ENCODE results near the gene GPR137B. TPM values are rescaled to one million over a fixed set of nuclear protein-coding genes. Genes with fewer than 3 reads are reported as not detected.

GPR137B gene
- total and polyA plus RNA-seq, 2 experiments from 2014 or later, result 4.5 to 11.1 TPM

GRCh38 chr1:236185687-236186086 is 43.3 kb downstream of the GPR137B start:
- peaks cover 3% of the 10 kb centered on the region; the same call in 1 of the 3 replicates for H3K9me3 Mint-ChIP-seq
- no peaks in the 10 kb centered on the region for H3K27me3 ChIP-seq (ENCODE audit: insufficient read depth)
- H3K27me3 Mint-ChIP-seq (ENCODE audit: insufficient read depth, low read depth, poor library complexity), result no peaks in the 10 kb centered on the region
- H3K27ac ChIP-seq (ENCODE audit: low read depth), result no peak overlapping the region
- ATAC-seq (no peak), DNase-seq (ENCODE audit: low spot score) (no peak)
- H3K4me3 Mint-ChIP-seq, result no peak overlapping the region
- no peaks in the 10 kb centered on the region for H4K20me1 ChIP-seq (replicated peaks; ENCODE audit: insufficient read depth)
- H3K4me1 ChIP-seq (ENCODE audit: insufficient read depth), result no peaks in the 10 kb centered on the region
- no peaks in the 10 kb centered on the region for H3K4me1 Mint-ChIP-seq
- peaks cover 29% of the 10 kb centered on the region; the same call in 2 of the 3 replicates for H3K36me3 Mint-ChIP-seq (ENCODE audit: low read depth)
- H2AFZ ChIP-seq, result no peak overlapping the region
- no peak overlapping the region for H3K4me3 ChIP-seq
- TF ChIP-seq ZNF114 (CRISPR knock-in tag; IDR thresholded peaks at IDR 0.05) (no peak), EZH2 (IDR thresholded peaks at IDR 0.05; ENCODE audit: low read depth, unreplicated experiment) (no peak), ETS1 (IDR thresholded peaks at IDR 0.05) (no peak), CREB1 (CRISPR knock-in tag; IDR thresholded peaks at IDR 0.05; ENCODE audit: low read depth) (no peak), REST (IDR thresholded peaks at IDR 0.05; ENCODE audit: unreplicated experiment) (no peak), JUNB (IDR thresholded peaks at IDR 0.05; ENCODE audit: unreplicated experiment) (no peak), EZH2phosphoT487 (IDR thresholded peaks at IDR 0.05; ENCODE audit: unreplicated experiment) (no peak), NANOG (IDR thresholded peaks at IDR 0.05; ENCODE audit: borderline replicate concordance) (no peak), STAT1 (IDR thresholded peaks at IDR 0.05; ENCODE audit: unreplicated experiment) (no peak), CTCF (conservative IDR thresholded peaks at IDR 0.05; ENCODE audit: low read depth in 2 of 2) (no peak), ZNF462 (CRISPR knock-in tag; IDR thresholded peaks at IDR 0.05) (no peak), POLR2AphosphoS5 (IDR thresholded peaks at IDR 0.05; ENCODE audit: low read depth) (no peak), ZNF331 (CRISPR knock-in tag; IDR thresholded peaks at IDR 0.05; ENCODE audit: low read depth) (no peak)
- H3K36me3 ChIP-seq (ENCODE audit: insufficient read depth), result peaks cover 6% of the 10 kb centered on the region; the same call in 1 of the 2 replicates
- no peak overlapping the region for H3K27ac Mint-ChIP-seq
- H3K79me2 ChIP-seq (replicated peaks; ENCODE audit: insufficient read depth), result no peaks in the 10 kb centered on the region
- no peak overlapping the region for H3K4me2 ChIP-seq
- H3K9me2 ChIP-seq (ENCODE audit: insufficient read depth), result no peaks in the 10 kb centered on the region
- H3F3A ChIP-seq (replicated peaks; ENCODE audit: low read depth), result no peaks in the 10 kb centered on the region
